COLO668 (cell line): ENCODE results near the gene JAZF1.

Experiments used
- DNase-seq: peaks from one replicate; lab custom pipeline; 2025; ENCODE audit not compliant: unreplicated experiment; lab: John Stamatoyannopoulos, UW

Gene JAZF1

DNA sequence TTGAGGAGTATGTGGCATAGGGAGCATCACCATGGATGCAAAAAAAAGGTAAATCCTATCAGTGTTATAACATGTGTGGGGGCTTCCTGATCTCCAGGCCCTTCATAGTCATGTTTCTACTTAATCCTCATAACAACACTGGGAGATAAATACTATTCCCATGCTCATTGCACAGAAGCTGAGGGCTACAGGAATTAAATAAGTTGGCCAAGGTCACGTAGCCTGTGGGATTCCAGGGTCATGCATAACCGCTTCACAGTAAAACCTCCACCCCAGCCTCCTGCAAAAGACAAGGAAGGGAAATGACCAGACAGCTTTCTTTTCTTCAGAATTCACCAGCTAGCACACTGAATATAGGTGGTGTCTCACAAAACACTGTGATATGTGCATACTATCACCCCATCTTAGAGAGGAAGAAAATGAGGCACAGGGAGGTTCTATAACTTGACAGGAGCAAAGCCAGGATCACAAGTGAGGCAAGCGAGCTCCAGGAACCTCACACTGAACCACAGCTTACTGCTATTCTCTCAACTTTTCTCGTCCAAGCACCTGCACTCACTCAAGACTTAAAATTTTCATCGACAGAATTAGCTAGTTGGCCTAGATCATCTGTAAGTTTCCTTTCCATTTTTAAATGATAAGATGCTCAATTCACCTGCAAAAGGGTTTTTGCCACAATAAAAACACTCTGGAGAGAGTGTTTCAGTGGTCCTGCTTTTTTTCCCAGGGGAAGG, 13.4 kb downstream of the JAZF1 start:
- DNase-seq, result no peak

DNA sequence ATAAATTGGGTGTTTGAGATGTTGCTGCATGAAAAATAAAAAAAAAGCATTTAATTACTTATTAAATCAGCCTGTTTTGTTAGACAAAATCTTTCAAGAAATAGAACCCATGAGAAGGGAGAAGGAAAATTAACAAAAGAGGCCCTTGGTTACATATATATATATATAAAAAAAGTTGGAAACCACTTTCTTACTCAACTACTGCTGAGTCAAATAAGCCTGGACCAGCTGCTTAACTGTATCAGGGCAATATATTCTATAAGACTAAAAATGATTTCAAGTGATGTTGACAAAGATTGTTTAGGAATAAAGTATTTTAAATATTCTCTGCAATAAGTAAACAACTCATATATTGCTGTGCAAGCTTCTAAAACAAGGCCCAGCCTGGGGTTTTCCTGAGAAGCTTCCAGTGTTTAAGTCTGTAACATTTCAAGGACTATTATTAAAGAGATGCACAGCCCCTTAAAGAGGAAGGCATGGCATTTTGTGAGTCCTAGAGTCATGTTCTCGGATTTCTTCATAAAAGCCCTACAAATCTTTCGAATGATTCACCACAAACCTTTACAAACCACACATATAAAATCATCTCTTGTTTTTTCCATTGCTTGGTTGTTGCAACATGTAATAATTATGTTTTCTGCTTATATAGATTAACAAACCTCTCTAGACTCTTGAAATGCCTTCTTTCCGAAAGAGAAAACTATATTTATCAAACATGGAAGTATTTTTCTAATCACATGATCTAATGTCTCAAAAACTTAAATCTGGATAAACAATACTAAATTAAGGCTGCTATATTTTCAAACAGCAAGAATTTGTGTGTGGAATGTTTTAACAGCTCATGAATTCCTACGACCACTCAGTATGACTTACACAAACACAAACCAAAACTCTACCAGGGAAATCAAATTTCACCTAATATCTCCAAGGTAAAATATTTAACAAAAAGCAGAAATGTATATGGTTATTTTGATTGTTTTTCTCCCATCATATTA, 14.3 kb downstream of the JAZF1 start:
- DNase-seq, result no peak

DNA sequence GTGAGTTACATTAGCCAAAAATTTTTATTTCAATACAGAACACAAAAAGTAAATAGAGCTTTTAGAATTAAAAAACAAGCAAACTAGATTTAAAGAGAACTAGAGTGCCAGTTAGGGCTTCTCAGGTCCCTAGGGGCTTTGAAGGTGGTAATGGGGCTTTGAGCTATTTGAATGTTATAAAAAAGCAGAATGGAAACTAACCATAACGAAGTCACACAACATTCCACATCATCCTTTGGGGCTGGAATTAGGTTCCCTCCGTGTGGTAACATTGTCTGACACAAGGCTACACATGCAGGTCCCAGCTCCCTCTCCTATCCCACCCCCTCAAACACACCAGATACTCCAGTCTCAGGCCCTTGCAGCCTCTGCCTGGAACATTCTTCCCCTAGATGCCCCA, 15.3 kb downstream of the JAZF1 start:
- DNase-seq, result no peak

DNA sequence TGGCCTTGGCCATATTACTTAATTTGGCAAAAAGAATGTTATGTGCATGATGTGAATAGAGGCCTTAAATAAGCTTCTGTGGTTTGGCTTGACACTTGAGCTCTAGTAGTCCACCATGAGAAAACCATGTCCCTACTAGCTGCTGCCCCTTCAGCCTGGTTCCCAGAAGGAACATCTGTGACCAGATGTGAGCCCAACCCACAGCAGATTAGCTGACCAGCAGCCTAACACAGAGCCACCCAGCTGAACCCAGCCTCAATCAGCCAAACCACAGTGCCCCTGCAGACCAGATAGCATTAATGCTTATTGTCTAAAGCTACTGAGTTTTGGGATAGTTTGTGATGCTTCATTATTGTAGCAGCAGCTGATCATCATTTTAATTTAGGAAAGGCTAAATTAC, 16.6 kb downstream of the JAZF1 start:
- DNase-seq, result no peak

DNA sequence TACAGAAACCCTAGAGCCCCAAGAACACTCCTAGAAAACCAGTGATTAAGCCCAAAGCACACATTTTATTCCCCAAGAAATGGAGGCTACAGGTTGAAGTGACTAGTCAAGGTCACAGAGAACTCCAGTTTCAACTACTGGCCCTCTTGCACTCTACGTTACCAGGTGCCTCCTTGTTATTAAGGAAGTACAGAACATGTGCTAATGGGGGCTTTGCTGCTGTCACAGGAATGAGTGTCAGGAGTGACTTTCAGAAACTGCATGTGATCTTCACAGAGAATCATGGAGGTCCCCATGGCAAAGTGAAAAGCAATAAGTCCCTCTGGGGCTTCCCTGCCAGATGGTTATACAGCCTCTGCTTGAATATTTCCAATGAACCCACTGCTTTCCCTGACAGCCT, 19.3 kb downstream of the JAZF1 start:
- no peak for DNase-seq

DNA sequence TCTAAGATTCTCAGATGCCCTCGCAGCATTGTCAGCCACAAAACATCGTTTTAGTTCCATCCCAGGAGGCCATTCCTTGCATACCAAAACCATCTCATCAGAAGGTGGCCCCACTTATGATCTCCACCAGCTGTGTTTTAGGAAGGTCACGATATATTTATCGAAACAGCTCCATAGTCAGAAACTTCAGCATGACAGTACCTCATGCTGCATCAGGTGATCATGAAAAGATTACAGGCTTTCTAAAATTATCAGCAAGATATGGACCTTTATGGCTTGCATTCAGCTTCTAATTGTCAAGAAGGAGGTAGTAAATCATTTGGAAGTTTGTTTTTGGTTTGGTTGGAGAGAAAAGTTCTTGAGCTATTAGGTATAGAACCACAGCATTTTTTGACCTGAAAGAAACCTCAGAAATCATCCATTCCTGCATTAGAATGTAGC, 20.0 kb downstream of the JAZF1 start:
- DNase-seq, result no peak

DNA sequence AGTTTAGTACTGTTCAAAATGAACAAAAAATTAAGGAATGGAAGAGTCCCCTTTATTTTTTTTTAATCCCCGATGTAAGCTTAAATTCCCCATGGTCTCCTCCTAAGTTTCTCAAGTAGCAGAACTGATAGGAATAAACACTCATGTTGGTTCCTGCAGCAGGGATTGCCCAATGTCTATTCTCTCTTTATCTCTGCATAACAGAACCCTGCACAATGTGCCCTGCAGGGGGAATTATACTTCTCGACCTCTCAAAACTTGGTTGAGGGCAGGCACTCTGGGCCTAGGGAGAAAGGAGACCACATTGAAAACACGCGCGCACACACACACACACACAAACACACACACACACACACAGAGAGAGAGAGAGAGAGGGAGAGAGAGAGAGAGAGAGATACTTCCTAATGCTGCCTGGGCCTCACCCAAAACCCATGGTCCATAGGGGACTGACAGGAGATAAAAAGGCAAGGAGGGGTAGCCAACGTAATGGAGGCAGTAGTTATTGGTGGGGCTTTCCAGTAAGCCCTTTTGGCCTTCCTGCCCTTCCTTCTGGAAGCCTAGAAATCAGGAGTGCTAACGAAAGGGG, 22.7 kb downstream of the JAZF1 start:
- no peak for DNase-seq

DNA sequence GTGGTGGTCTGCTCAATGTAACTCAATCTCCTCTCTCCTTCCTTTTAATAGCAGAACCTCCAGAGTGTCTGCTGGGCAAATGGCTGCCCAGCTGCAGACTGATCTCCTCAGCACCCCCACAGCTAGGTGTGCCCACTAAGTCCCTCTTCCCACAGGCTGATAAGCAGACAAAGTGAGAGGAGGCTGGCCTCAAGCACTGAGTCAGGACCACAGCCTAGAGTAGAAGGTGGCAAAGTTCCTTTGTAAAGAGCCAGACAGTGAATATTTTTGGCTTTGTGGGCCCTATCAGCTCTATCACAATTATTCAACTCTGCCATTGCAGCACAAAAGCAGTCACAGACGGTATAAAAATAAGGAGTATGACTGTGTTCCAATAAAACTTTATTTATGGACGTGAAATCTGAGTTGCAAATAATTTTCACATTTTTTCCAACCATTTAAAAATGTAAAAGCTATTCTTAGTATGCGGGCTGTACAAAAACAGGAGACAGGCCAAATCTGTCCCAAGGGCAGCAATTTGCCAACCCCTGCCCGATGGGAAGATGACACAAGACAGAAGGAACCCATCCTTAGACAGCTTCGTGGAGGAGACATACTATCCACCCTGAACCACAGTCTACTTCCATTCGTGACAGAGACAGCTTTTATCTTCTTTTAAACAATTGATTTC, 23.4 kb downstream of the JAZF1 start:
- no peak for DNase-seq

DNA sequence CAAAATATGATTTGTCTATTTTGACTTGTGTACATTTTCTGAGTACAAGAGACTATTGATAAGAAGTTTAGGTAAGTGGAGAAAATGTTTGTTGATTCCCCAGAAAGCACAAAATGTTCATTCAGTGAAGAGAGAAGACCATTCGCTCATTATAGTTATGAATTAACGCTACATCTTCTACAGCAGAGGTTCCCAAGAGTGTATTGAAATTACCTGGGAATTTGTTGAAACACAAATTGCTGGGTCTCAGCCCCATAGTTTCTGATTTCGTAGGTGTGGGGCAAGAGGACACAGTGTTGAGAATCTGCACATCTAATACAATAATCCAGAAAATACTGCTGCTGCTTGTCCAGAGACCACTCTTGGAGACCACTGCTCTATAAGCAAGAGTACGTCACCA, 24.2 kb downstream of the JAZF1 start:
- no peak for DNase-seq

DNA sequence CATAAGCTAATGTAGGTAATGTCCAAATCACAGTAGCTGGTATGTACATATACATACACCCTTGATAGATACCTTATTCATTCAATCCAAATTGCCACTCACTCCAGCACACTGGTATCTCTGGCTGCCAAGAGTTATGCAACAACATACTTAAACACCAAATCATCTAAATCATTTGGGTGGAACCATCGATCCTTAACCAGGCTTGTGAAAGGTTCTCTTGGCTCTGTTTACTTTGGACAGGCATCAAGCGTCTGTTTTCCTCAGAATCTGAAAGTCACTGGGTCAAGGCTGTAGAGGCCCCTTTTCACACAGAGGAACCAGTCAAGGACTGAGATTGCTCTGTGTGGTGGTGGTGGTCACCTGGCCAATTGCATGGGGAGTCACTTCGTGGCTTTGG, 24.6 kb downstream of the JAZF1 start:
- no peak for DNase-seq

DNA sequence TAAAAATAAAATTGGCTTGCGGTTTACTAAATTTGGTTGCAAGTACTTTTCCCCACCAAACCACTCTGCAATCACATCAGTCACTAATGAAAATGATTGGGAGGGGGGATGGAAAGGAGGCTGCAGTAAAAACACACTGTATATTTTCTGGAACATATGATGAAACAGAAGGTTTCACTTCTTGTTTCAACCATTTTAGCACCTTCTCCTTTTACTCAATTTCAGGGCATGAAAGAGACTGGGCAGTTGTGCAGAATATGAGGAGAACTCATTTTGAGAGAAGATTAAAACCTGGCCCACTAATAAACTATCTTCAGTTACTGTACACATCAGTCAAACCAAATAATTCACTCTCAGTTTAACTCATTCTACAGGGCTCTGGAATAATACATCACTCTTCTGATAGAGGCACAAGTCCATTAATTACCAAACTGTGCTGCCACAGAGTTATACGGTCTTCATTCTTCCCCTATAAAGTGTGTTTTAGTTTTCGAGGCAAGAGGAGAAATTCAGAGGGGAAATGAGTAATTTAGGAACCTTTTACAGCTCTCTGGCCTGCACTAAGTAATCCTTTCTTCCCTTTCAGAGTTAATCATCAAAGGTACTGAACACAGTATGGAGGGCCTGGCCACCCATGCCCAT, 25.5 kb downstream of the JAZF1 start:
- DNase-seq, result no peak

DNA sequence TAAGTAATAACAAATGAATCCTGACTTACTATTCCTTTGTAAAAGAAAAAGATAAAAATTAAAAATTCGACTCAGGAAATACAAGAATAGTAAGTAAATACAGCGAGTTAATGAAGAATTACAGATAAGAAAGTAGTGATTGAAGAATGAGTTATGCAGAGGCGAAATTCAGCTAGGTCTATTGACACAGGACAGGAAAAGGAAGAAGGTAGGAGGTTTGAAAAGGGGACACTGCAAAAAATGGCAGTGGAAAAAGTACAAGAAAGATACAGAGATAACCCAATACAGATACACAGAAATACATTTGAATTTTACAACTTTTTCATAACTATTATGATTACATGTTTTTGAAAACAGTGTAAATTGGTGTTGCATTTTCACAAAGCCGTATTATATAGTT, 28.0 kb downstream of the JAZF1 start:
- DNase-seq, result no peak

DNA sequence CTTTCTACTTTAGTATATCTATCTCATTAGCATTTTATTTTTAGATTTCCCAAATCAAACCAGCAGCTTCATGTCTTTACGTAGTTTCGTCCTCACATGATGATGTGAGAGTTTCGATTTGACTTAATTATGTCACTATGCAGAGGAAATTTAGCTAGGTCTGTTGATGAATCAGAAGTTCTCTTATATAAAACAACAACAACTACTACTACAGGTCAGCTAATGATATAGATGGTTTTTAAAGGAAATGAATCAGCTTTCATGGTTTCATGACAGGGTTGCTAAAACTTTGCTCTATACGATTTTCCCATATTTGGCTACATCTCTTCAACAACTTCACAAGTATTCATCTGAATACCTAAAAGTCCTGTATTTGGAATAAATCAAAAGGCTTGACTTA, 28.6 kb downstream of the JAZF1 start:
- no peak for DNase-seq

DNA sequence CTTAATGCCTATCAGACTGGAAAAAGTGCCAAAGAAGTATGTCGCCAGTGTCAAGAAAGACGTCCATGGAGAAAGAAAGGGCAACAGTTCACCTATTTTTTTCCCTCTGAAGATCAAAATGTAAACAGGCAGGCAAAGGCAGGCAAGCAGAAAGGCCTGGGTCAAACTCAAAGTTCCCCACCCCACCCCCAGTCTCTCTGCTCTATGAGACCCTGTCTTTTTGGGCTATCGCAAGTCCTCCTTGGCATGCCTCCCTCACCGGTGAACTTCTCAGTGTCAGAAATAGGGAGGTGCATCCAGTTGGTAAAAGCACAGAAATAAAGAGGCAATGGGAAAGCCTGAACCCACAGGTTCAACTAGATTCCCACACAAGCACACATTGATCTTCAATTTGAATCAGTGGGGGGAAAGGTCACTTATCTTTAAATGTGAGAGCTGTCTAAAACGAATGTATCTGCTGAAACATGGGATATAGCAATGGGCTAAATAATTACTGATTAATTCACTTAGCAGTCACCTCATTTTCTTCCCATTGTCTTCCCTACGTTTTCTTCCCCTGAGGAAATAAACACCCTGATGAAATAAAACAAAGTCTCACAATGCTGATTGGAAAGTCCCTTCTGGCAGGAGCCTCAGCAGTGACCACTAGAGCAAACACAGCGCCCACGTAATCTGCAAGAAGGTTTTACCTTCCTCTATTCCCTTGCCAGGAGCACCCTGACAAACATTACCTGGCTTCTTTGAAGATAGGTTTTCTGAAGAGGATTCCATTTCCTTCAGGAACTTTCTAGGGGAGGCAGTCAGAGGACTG, 31.1 kb downstream of the JAZF1 start:
- no peak for DNase-seq

DNA sequence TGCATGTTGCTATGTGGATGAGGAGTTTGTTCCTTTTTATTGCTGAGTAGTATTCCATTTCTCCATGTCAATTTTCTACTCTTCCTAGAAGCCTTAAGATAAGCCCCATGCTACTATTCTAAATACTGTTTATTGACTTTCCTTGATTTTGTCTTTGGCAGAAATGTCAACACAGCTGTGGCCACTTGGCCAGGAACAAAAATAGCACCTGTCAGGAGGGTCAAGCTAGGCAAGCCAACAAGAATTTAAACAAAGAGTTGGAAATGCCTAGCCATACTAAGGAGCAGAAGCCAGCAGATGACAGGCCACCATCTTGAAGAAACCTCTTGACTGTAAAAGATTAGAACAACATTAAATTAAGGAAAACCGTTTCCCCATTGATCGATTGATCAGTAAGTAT, 34.7 kb downstream of the JAZF1 start:
- DNase-seq, result no peak

DNA sequence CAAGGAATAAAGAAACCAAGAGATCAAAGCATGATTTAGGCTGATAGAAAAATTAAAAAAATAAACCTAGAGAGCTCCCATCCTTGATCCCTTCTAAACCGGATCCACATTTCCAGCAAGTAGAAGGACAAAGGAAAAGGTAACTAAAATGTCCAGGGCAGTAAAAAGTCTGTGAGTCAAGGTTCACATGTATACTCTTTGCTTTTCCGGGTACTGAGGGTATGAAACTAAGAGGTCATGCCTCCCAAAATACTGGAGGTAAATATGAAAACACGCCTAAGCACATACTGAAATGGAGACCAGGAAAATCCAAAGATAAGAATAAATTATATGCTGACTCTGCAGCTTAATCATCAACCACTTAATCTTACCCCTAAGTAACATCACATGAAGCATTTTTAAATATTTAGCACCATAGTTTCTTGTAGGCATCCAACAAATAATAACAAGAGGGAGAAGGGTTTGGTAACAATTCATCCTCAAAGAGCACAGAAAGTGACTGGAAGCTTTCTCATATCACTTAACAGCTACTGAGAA, 35.4 kb downstream of the JAZF1 start:
- DNase-seq, result no peak

DNA sequence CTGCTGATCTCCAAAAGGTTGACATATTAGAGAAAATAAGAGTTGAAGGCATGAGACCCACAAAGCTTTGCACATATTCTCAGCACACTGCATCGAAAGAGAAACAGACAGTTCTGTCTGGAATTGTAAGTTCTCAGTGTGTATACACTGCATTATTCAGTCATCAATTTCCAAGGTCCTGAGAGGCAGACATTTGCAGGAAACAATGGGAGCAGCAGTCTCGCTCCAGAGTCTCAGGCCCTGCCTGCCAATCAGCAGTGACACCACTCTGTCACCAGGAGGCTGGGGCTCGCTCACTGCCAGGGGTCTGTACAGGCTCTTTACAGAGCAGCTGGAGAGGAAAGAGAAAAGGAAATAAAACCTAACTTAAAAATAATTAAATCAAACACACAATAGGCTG, 36.3 kb downstream of the JAZF1 start:
- no peak for DNase-seq

DNA sequence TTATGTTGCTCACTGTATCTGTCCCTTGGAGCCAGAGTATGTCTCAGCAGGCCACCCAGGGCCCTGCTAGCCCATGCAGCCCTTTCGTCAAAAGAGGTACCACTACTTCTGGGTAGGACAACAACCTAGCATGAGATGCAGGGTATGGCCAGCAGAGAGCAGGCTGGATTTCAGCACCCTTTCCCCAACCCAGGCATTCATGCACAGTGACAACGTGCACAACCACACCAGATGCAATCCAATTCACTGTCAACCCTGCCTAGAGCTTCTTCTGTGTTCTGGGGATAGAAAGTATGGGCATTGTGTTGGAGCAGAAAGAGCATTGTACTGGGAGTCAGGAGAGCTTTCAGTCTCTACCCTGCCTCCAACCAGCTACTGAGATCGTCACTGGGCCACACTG, 37.9 kb downstream of the JAZF1 start:
- DNase-seq, result no peak

DNA sequence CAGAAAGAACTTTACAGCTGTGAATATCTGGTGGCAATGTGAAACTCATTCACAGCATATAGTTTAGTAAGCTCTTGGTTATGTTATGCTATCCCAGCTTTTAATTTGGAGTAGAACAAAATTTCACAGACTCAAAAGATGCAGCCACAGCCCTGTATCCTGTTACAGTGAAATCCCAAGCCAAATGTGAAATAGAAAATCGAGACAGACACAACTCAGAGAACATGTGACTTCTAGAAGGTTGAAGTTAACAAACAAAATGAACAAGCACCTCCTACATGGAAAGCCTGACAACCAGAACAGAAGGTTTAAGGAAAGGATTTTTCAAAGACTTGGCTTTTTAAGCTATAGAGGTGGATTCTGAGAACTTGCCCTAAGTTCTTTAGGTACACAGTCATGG, 39.6 kb downstream of the JAZF1 start:
- no peak for DNase-seq

DNA sequence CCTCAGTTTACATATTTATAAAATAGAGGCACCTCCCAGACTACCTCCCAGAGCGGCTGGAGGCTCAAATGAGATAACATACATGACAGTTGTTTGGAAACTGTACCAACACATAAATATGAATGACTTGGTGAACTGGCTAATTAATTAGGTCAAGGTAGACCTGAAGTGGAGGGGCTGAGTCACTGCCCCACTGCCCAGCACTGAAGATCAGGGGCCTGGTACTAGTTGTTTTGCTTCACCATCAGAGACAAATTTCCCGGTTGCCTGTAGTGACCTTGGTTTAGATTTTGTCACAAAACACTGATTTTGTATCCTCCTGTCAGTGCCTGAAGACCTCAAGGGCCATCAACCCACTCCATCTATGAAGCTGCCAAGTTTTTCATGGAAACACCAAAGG, 41.8 kb downstream of the JAZF1 start:
- no peak for DNase-seq
